ENCODE data around the gene AIPL1.
A peak's percentile ranks its signal among the peaks of the same experiment; 100 is the strongest.

Gene AIPL1

GRCh38 chr17:6437466-6437865 lies 2.5 kb upstream of the AIPL1 start:
- no peak for TF ChIP-seq CTCF (conservative IDR thresholded peaks at IDR 0.05; ENCODE audit: low read length)
- no peak overlapping the region for H3K4me3 ChIP-seq (ENCODE audit: low read length)
- no peak for DNase-seq (ENCODE audit: low read depth)

GRCh38 chr17:6435968-6436367 lies 1.0 kb upstream of the AIPL1 start:
- DNase-seq (ENCODE audit: low read depth), result peak; percentile 62
- H3K4me3 ChIP-seq (ENCODE audit: low read length), result no peak overlapping the region
- TF ChIP-seq CTCF (conservative IDR thresholded peaks at IDR 0.05; ENCODE audit: low read length), result peak; percentile 88

GRCh38 chr17:6430769-6431168 lies 4.2 kb downstream of the AIPL1 start:
- peak; percentile 31; the same call in 1 of the 2 replicates for TF ChIP-seq CTCF (conservative IDR thresholded peaks at IDR 0.05; ENCODE audit: low read length)
- DNase-seq (ENCODE audit: low read depth), result no peak
- no peak overlapping the region for H3K4me3 ChIP-seq (ENCODE audit: low read length)

GRCh38 chr17:6429266-6429665 lies 5.7 kb downstream of the AIPL1 start:
- no peak overlapping the region for H3K4me3 ChIP-seq (ENCODE audit: low read length)
- no peak for TF ChIP-seq CTCF (conservative IDR thresholded peaks at IDR 0.05; ENCODE audit: low read length)
- DNase-seq (ENCODE audit: low read depth), result no peak

- TF ChIP-seq CTCF (conservative IDR thresholded peaks at IDR 0.05; ENCODE audit: low read length), result no peak
- no peak overlapping the region for H3K4me3 ChIP-seq (ENCODE audit: low read length)
- no peak for DNase-seq (ENCODE audit: low read depth)
Observed at GRCh38 chr17:6428207-6428965, 6.5 kb downstream of the AIPL1 start.

GRCh38 chr17:6427279-6427781 lies 7.6 kb downstream of the AIPL1 start:
- H3K4me3 ChIP-seq (ENCODE audit: low read length), result peak overlapping the region; percentile 18; the same call in 1 of the 2 replicates

More at GRCh38 chr17:6427279-6427781, 7.6 kb downstream of the AIPL1 start:
- DNase-seq (ENCODE audit: low read depth), result peak; percentile 42
- peak; percentile 16; the same call in 1 of the 2 replicates for TF ChIP-seq CTCF (conservative IDR thresholded peaks at IDR 0.05; ENCODE audit: low read length)

All from AG10803 (cell line).